CD4-positive, alpha-beta T cell (primary cell): ENCODE measurements around the gene GCN1. TPM values are rescaled to one million over a fixed set of nuclear protein-coding genes. Genes with fewer than 3 reads are reported as not detected.

Experiments
- ATAC-seq: fragments of 200-7000 bp; cut with Tn5 transposase; one replicate; pipeline ENCODE4 v1.10.0; 2022; ENCODE audit warnings: mild to moderate bottlenecking; ENCODE audit not compliant: poor library complexity
- CTCF ChIA-PET: fragments of 350-600 bp; sonication (Branson Sonifier 250); formaldehyde crosslinking; loops from one replicate; lab custom pipeline; 2021; ENCODE audit warnings: antibody characterized with exemption, inconsistent platforms; lab: Charles Lee
- POLR2A ChIA-PET: fragments of 350-600 bp; sonication (Branson Sonifier 250); formaldehyde crosslinking; loops from one replicate; lab custom pipeline; 2021; ENCODE audit warnings: antibody characterized with exemption, inconsistent platforms; lab: Charles Lee
- DNase-seq, 14 experiments: peaks; one replicate each; pipeline ENCODE4 v3.0.0-alpha.2; 2013 to 2020; ENCODE audit warnings: mixed read lengths in 2 of 14
- H3K27ac ChIP-seq, 2 donors: one replicate each; pipeline versions ENCODE4 v1.5.1 to v1.7.0; 2013; ENCODE audit warnings: low read length in 2 of 2, low read depth in 1 of 2, mild to moderate bottlenecking in 1 of 2
- H3K27me3 ChIP-seq, 2 experiments: 1 replicate in 1 of 2; 2 replicates in 1 of 2; pipeline versions ENCODE4 v1.6.1 to v1.7.0; 2013; ENCODE audit warnings: low read length in 2 of 2, control low read depth in 1 of 2, mild to moderate bottlenecking in 1 of 2, moderate library complexity in 1 of 2; ENCODE audit not compliant: insufficient read depth in 2 of 2, control insufficient read depth in 1 of 2
- H3K36me3 ChIP-seq: one replicate; pipeline ENCODE4 v1.6.1; 2013; ENCODE audit warnings: low read length, control low read depth; ENCODE audit not compliant: insufficient read depth
- H3K4me1 ChIP-seq: one replicate; pipeline ENCODE4 v1.6.1; 2013; ENCODE audit warnings: low read length, control low read depth; ENCODE audit not compliant: insufficient read depth
- H3K4me3 ChIP-seq: one replicate; pipeline ENCODE4 v1.5.1; 2013; ENCODE audit warnings: mild to moderate bottlenecking, low read length, moderate library complexity
- H3K9me3 ChIP-seq, 2 experiments: 1 replicate in 1 of 2; 2 replicates in 1 of 2; pipeline versions ENCODE4 v1.6.1 to v1.7.0; 2013; ENCODE audit warnings: low read length in 2 of 2, mild to moderate bottlenecking in 2 of 2, control low read depth in 1 of 2, moderate library complexity in 1 of 2; ENCODE audit not compliant: control insufficient read depth in 1 of 2, insufficient read depth in 1 of 2
- H3K27ac Mint-ChIP-seq: one replicate; pipeline ENCODE4 v1.8.0; 2020; ENCODE audit warnings: mixed read lengths
- H3K27me3 Mint-ChIP-seq: one replicate; pipeline ENCODE4 v1.8.0; 2021; ENCODE audit warnings: mixed read lengths
- H3K36me3 Mint-ChIP-seq: one replicate; pipeline ENCODE4 v1.8.0; 2021; ENCODE audit warnings: low read depth, mixed read lengths
- H3K4me1 Mint-ChIP-seq: one replicate; pipeline ENCODE4 v1.8.0; 2021; ENCODE audit warnings: low read depth, mixed read lengths
- H3K4me3 Mint-ChIP-seq: one replicate; pipeline ENCODE4 v1.8.0; 2020; ENCODE audit warnings: mild to moderate bottlenecking, mixed read lengths
- H3K9me3 Mint-ChIP-seq: one replicate; pipeline ENCODE4 v1.8.0; 2020; ENCODE audit warnings: mixed read lengths
- CTCF ChIP-seq: fragments of 200-600 bp; IDR thresholded peaks from one replicate; pipeline ENCODE4 v1.8.0; 2022; ENCODE audit warnings: antibody characterized with exemption, mild to moderate bottlenecking
- intact Hi-C, 2 experiments: fragments of 100-400 bp; cut with DNase I in 1 of 2; cut with micrococcal nuclease in 1 of 2; formaldehyde crosslinking; loops; one replicate each; pipeline versions ENCODE4 v1.15.1 to v1.9.0; 2023 to 2025; cut with DNase I, micrococcal nuclease
- total RNA-seq, 174 experiments: library from RNA in 2 of 174; stranded (reverse) in 2 of 174; gene quantifications; one replicate each; pipeline ENCODE4 v1.2.3 and lab custom pipeline; 2021 to 2026

Gene GCN1
- total RNA-seq, 2 experiments from 2014 or later: 121 to 128 TPM

GRCh38 chr12:120139958-120140357 lies 54.6 kb downstream of the GCN1 start:
- no peak overlapping the region for H3K27ac ChIP-seq
- no peak overlapping the region for H3K4me3 ChIP-seq
- H3K4me3 Mint-ChIP-seq: no peak overlapping the region
- intact Hi-C loops: no loop called here
- ATAC-seq (no peak), DNase-seq (no peak)
- H3K27me3 ChIP-seq: no peaks in the 10 kb centered on the region
- TF ChIP-seq CTCF: no peak
- ChIA-PET POLR2A (no interaction called here), CTCF (no interaction called here)
- no peaks in the 10 kb centered on the region for H3K9me3 Mint-ChIP-seq
- peaks cover 92% of the 10 kb centered on the region for H3K36me3 Mint-ChIP-seq
- no peaks in the 10 kb centered on the region for H3K4me1 Mint-ChIP-seq
- no peaks in the 10 kb centered on the region for H3K27me3 Mint-ChIP-seq
- peaks cover 90% of the 10 kb centered on the region for H3K36me3 ChIP-seq
- no peaks in the 10 kb centered on the region for H3K4me1 ChIP-seq
- H3K9me3 ChIP-seq: no peaks in the 10 kb centered on the region
- H3K27ac Mint-ChIP-seq: no peak overlapping the region

- H3K9me3 Mint-ChIP-seq: no peaks in the 10 kb centered on the region
- no peaks in the 10 kb centered on the region for H3K27me3 ChIP-seq
- no peak overlapping the region for H3K4me3 Mint-ChIP-seq
- POLR2A ChIA-PET: no interaction called here
- peaks cover 90% of the 10 kb centered on the region for H3K36me3 Mint-ChIP-seq
- no peaks in the 10 kb centered on the region for H3K4me1 Mint-ChIP-seq
- no peak overlapping the region for H3K4me3 ChIP-seq
- no peak for DNase-seq
- CTCF ChIA-PET: interaction anchor here (1.0 kb wide), 1 partner anchor 22 kb away, joined by 3 read pairs; no protein-coding TSS in a partner anchor
- H3K27me3 Mint-ChIP-seq: no peaks in the 10 kb centered on the region
- TF ChIP-seq CTCF: no peak
- no peak overlapping the region for H3K27ac Mint-ChIP-seq
- no peak overlapping the region for H3K27ac ChIP-seq
- H3K36me3 ChIP-seq: peaks cover 92% of the 10 kb centered on the region
- ATAC-seq: no peak
- no peaks in the 10 kb centered on the region for H3K9me3 ChIP-seq
- intact Hi-C loops: no loop called here
- H3K4me1 ChIP-seq: no peaks in the 10 kb centered on the region
Observed at GRCh38 chr12:120138366-120138765, 56.1 kb downstream of the GCN1 start.

- no peak for TF ChIP-seq CTCF
- Histone ChIP-seq H3K4me3 (no peak overlapping the region), H3K27me3 (no peaks in the 10 kb centered on the region), H3K27ac (no peak overlapping the region), H3K4me1 (no peaks in the 10 kb centered on the region), H3K9me3 (no peaks in the 10 kb centered on the region), H3K36me3 (peaks cover 92% of the 10 kb centered on the region)
- Mint-ChIP-seq H3K27me3 (no peaks in the 10 kb centered on the region), H3K4me3 (no peak overlapping the region), H3K9me3 (no peaks in the 10 kb centered on the region), H3K36me3 (peaks cover 91% of the 10 kb centered on the region), H3K4me1 (no peaks in the 10 kb centered on the region), H3K27ac (no peak overlapping the region)
- ChIA-PET POLR2A (no interaction called here), CTCF (interaction anchor here (1.0 kb wide), 1 partner anchor 22 kb away, joined by 3 read pairs; no protein-coding TSS in a partner anchor)
- ATAC-seq: no peak
- DNase-seq: no peak
- intact Hi-C loops: no loop called here
Observed at GRCh38 chr12:120137833-120138232, 56.7 kb downstream of the GCN1 start.
